ENCODE data around the gene HDAC11.
A peak's percentile ranks its signal among the peaks of the same experiment; 100 is the strongest.

HDAC11 gene

DNA sequence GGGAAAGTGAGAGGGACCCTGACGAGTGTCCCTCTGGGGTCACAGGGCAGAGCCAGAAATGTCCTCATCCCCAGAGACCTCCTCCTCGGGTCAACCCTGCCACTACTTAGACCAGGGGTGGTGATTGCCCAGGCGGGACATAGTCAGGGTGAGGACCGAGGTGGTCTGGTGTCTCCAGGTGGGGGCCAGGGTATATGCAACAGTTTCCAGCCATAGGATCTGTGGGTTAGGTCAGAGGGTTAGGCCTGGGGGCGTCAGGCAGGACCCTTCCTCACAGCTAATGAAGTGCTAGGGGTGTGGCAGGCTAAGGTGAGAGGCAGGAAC lies 46.5 kb downstream of the HDAC11 start:
- no peak for DNase-seq

DNA sequence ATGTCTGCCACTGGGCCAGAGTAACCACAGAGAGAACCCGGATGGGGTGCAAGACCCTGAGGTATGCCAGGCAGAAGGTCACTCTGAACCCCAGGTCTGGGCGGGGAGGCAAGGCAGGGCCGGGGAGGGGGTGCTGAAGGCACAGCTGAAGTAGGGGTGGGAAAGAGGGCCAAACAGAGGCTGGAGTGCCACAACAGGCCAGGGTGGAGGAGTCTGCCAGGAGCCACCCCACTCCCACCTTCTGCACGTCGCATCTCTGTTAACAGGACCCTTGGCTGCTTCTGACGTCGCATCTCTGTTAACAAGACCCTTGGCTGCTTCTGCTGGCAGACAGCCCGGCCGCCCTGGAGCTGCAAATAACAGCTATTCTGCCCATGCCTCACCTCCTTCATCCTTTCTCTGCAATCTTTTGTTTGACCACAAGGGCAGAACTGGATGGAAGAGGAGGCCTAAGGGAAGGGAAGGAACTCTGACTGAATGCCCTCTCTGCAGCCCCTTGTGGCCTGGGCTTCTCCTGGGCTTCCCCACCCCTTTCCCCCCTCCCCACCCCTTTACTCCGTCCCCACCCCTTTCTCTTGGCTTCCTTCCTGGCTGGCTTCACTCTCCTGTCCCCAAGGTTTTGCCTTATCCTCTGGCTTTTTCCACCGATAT lies 48.2 kb downstream of the HDAC11 start:
- no peak for DNase-seq

DNA sequence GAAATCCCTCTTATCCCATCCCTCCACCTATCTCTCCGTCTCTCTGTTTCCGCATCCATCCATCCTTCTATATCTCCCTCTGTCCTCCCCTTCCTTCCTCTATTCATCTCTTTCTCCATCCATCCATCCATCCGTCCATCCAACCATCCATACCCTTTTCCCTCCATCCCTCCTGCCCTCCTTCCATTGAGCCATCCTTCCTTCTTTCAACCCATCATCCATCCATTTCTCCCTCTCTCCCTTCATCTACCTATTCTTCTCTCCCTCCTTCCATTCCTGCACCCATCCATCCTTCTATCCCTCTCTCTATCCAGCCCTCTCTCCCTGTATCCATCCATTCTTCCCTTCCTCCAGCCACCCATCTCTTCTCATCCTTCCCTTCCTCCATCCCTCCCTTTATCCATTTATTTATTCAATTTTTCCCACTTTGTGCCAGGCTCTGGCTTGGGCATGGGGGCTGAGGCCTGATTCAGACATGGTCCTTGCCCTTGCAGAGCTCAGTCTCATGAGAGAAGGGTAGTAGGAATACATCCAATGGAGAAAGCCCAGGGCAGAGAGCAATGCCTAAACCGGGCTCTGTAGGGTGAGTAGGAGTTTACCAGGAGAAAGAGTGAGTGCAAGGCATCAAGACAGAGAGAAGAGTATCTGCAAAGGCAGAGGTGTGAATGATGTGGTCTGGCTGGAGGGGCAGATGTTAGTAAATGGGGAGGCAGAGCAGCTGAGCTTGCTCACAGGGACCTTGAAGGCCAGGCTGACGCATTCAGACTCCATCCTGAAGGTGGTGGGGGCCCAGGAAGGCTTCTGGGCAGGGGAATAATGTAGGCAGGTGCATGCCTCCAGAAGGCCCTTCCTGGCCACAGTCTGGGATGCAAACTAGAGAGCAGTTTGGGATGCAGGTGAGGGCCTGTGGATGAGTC lies 49.3 kb downstream of the HDAC11 start:
- no peak for DNase-seq

DNA sequence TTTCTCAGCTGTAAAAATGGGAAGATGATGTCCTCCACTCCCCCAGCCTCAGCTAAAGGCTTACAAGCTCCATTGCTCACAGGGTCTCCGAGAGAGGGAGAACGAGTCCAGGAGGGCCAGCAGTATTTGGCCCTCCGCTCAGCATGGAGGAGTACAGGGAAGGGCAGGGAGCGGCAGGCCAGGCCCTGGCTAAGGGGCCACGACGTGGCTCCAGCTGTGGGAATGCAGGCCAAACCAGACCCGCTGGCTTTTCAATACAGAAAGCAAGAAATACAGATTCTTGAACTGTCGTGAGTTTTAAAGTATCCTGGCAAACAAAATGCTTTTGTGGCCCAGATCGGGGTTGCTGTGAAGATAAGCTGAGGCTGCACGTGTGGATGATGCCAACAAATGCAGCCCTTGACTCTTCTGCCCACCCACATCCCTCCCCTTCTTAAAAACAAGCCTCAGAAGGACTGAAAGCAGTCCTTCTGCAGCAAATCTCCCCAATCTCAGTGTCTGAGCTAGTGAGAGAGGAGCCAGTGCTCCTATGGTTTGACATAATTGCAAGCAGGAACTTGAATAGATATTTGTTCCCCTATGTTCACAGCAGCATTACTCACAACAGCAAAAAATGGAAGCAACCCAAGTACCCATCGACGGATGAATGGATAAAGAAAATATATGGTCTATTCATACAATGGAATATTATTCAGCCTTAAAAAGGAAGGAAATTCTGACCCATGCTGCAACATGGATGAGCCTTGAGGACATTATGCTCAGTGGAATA lies 50.3 kb downstream of the HDAC11 start:
- DNase-seq, result no peak

DNA sequence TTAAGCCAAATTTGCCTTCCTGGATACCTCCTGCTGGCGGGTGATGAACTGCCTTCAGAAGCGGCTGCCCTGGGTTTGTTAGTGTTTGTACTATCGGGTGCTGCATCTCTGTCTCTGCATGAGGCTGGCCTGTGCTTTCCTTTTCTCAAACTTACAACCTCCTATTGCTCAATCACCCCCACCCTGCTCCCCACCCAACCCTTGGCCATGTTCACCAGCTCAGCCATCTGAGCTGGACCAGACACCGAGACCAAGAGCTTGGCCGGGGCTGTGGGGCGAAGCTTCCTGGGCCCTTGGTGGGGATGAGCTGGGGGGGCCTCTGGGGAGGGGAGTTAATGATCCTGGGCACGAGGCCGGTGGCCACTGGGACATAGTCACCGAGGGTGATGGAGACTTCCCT lies 52.0 kb downstream of the HDAC11 start:
- DNase-seq, result no peak

DNA sequence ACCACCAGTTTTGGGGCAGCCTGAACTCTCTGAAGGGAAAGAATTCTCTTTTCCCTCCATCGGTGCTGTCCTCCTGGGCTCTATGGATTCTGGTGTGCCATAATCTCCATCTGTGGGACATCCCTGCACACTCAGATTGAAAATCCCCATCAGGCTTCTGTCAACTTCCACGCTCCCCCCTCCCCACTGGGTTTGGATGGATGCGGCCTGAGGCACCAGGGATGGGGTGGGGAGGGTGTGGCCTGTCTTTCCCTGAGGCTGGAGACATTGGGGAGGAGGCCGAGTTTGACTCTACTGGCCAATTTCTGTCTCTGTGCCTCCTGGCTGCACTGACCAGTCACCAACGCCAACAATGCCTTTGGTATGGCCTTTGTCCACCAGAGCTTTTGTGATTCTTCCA lies 52.5 kb downstream of the HDAC11 start:
- no peak for DNase-seq

GRCh38 chr3:13533885-13534301 lies 53.8 kb downstream of the HDAC11 start:
- DNase-seq, result no peak

DNA sequence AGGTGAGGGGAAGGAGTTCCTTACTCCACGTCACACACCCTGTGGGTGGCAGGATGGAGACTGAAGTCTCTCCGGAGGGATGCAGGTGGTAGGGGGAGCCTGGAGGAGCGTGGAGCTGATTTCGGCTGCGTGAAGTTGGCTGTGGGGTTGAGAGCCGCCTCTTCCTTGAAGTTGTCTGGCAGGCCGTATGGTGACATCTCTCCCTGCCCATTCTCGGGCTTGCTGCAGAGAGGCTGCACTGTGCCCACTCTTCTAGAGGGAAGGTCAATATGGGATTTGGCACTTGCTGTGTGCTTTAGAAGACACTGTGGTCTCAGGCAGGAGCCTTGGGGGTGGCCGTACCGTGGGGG lies 55.4 kb downstream of the HDAC11 start:
- DNase-seq, result no peak

GRCh38 chr3:13535905-13536304 lies 55.8 kb downstream of the HDAC11 start:
- DNase-seq, result no peak

DNA sequence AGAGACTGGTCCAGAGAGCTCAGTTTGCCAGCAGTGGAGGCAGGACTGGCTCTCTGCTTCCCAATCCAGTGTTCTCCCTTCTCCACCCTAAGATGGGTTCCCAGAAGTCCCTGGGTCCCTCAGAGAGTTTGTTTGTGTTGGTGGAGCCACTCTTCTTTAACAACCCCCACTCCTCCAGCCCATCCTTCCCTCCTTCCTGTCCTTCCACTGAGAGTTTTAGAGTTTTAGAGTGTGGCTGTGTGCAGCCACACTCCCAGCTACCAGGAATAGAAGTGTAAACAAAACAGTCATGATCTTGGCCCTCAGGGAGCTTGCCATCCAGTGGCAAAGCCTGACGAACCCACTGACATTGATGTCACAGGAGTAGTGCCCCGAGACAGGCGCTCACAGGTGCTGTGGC lies 56.3 kb downstream of the HDAC11 start:
- no peak for DNase-seq

- no peak for DNase-seq
Observed at GRCh38 chr3:13536832-13537231, 56.7 kb downstream of the HDAC11 start.

- no peak for DNase-seq
Observed at GRCh38 chr3:13537244-13537908, 57.3 kb downstream of the HDAC11 start.

- no peak for DNase-seq
Observed at GRCh38 chr3:13537909-13538296, 57.8 kb downstream of the HDAC11 start.

- DNase-seq, result no peak
Observed at GRCh38 chr3:13538520-13539291, 58.6 kb downstream of the HDAC11 start.

- no peak for DNase-seq
Observed at GRCh38 chr3:13539292-13539638, 59.2 kb downstream of the HDAC11 start.

DNA sequence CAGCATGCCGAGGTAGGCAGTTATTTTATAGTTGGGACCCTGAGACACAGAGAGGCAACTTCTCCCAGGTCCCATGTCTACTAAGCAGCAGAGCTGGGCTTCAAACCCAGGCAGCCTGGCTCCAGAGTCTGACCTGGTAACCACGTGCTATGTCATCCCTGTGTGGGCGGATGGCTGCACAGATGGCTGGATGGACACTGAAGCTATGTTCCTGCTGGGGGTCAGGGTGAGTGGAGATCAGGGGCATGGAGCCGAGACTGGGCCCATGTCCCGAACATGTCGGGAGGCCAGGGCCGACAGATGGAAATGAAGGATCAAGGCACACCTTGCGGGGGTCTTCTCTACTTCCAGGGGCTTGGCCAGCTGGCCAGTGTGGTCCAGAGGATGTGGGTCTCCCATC lies 59.6 kb downstream of the HDAC11 start:
- no peak for DNase-seq

DNA sequence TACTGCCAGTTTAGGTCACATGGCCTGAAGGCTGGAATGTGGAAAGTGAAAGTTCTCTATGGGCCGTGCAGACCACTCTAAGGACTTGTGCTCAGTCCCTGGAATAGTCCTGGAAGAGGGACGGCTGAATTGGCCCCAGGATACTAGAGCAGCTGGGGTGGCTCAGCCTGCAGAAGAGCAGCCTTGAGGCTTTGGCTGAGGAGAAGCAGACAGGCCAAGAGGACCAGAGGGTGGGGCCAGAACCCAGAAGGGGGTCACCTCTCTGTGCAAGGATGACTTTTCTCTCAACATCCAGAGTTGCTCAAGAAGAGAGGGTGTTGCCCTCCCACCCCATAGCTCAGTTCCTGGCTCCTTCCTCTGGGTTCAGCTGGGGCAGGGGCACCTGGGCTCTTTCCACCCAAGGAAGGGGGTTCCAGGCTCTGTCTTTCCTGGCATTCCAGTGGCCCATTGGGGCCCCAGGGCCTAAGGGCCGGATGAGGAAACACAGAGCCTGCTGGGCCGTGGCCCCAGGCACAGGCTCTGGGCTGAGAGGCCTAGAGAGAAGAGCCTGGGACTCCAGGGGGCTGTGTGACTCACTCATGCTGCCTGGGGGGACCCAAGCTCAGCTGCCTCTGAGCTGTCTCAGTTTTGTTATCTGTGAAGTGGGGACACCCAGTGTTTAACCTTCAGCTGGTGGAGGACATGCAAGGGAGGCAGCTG lies 60.3 kb downstream of the HDAC11 start:
- no peak for DNase-seq

- no peak for DNase-seq
Observed at GRCh38 chr3:13541691-13542090, 61.6 kb downstream of the HDAC11 start.

DNA sequence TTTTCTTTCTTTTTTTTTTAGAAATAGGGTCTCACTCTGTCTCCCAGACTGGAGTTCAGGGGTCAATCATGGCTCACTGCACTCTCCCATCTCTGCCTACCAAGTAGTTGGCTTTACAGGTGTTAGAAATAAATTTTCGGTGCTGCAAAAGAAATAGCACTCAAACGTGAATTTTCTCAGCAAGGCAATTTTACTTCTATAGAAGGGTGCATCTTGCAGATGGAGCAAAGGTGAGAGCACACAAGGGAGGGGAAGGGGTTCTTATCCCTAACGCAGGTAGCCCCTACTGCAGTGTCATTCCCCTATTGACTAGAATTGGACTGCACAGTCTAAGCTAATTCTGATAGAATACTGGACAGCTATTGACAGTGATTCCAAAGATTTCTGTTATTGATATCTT lies 62.0 kb downstream of the HDAC11 start:
- no peak for DNase-seq

- no peak for DNase-seq
Observed at GRCh38 chr3:13543253-13543652, 63.1 kb downstream of the HDAC11 start.

- DNase-seq, result peak; percentile 84
Observed at GRCh38 chr3:13544293-13544831, 64.3 kb downstream of the HDAC11 start.
